Right renal pelvis (tissue), 4 donors: ENCODE results near the gene SPAST. TPM values are rescaled to one million over a fixed set of nuclear protein-coding genes. Genes with fewer than 3 reads are reported as not detected.

Experiments used
- polyA plus RNA-seq, 4 donors: library from polyadenylated mRNA; unstranded; fragments of 120-200 nt; gene quantifications; one replicate each; pipeline ENCODE4 v1.2.1, GENCODE V29; 2013; ENCODE audit not compliant: insufficient read length in 4 of 4

Gene SPAST
- polyA plus RNA-seq, 4 donors = 28.2 to 37.7 (median 32.8) TPM

Other genes with a start within 250 kb of the SPAST start
- gene MEMO1, start 52.5 kb upstream of the SPAST start, polyA plus RNA-seq = 10 to 100 TPM; 37.4 to 47.8 (median 39.2) TPM
- 100 to 1,000 TPM; 105 to 121 (median 119) TPM for gene DPY30, start 23.8 kb upstream of the SPAST start, polyA plus RNA-seq
- 10 to 100 TPM; 26.0 to 35.7 (median 33.1) TPM for gene SLC30A6, start 102.3 kb downstream of the SPAST start, polyA plus RNA-seq
- gene NLRC4, start 201.3 kb downstream of the SPAST start, polyA plus RNA-seq = 1 to 10 TPM in 1 of 4 donors, under 1 TPM in 3; 0.80 to 1.3 (median 0.89) TPM
- gene YIPF4, start 214.3 kb downstream of the SPAST start, polyA plus RNA-seq = 10 to 100 TPM; 70.0 to 83.3 (median 75.8) TPM